Lung (tissue), 12 donors: ENCODE results near the gene DERA. TPM values are rescaled to one million over a fixed set of nuclear protein-coding genes. Genes with fewer than 3 reads are reported as not detected.

Experiments
- ATAC-seq: fragments of 200-7000 bp; cut with Tn5 transposase; one replicate; pipeline ENCODE4 v1.9.1; 2020; ENCODE audit warnings: moderate number of reproducible peaks; ENCODE audit not compliant: insufficient read depth, low FRiP score
- DNase-seq, 3 donors: peaks; one replicate each; pipeline ENCODE4 v3.0.0-alpha.2; 2013 to 2017
- H3K27ac ChIP-seq, 2 donors: one replicate each; pipeline ENCODE4 v1.5.1; 2013; ENCODE audit warnings: mild to moderate bottlenecking in 2 of 2, moderate library complexity in 2 of 2, control low read depth in 1 of 2, inconsistent platforms in 1 of 2, low read depth in 1 of 2, low read length in 1 of 2
- H3K27me3 ChIP-seq, 3 donors: one replicate each; pipeline ENCODE4 v1.5.1; 2013; ENCODE audit warnings: low read length in 2 of 3; ENCODE audit not compliant: control insufficient read depth in 3 of 3, insufficient read depth in 3 of 3
- H3K36me3 ChIP-seq, 4 donors: one replicate each; pipeline ENCODE4 v1.5.1; 2013; ENCODE audit warnings: low read length in 4 of 4, mild to moderate bottlenecking in 1 of 4, moderate library complexity in 1 of 4; ENCODE audit not compliant: control insufficient read depth in 4 of 4, insufficient read depth in 4 of 4
- H3K4me1 ChIP-seq, 5 donors: one replicate each; pipeline ENCODE4 v1.5.1; 2013; ENCODE audit warnings: low read length in 5 of 5, mild to moderate bottlenecking in 2 of 5, moderate library complexity in 1 of 5; ENCODE audit not compliant: control insufficient read depth in 5 of 5, insufficient read depth in 5 of 5
- H3K4me3 ChIP-seq: one replicate; pipeline ENCODE4 v1.5.1; 2013; ENCODE audit warnings: mild to moderate bottlenecking, control low read depth, moderate library complexity
- H3K9ac ChIP-seq, 2 donors: one replicate each; pipeline ENCODE4 v1.5.1; 2013; ENCODE audit warnings: low read length in 2 of 2, control low read depth in 1 of 2; ENCODE audit not compliant: insufficient read depth in 1 of 2
- H3K9me3 ChIP-seq, 4 donors: one replicate each; pipeline ENCODE4 v1.5.1; 2013; ENCODE audit warnings: low read length in 3 of 4, mild to moderate bottlenecking in 1 of 4, moderate library complexity in 1 of 4; ENCODE audit not compliant: control insufficient read depth in 4 of 4, insufficient read depth in 3 of 4
- WGBS, 2 donors: extraction: QIAGEN DNeasy Blood & Tissue Kit; methylation state at CpG; one replicate each; pipeline ENCODE4 v1.1.7; 2013; 5-methylcytosine and 5-hydroxymethylcytosine counted together
- polyA plus RNA-seq, 2 donors: library from polyadenylated mRNA; stranded (reverse); fragments of 200-250 nt; gene quantifications; one replicate each; pipeline ENCODE4 v1.2.1, GENCODE V29; 2013
- total RNA-seq, 2 donors: library from RNA; depleted of rRNA in 1 of 2; stranded (reverse); fragments of >200 nt in 1 of 2; gene quantifications; one replicate each; pipeline ENCODE4 v1.2.1, GENCODE V29; 2014 to 2021
- TF ChIP-seq, protein P1 (sequence below): IDR thresholded peaks from 2 replicates; pipeline ENCODE4 v1.5.1; 2012; ENCODE audit warnings: mild to moderate bottlenecking; ENCODE audit errors: control extremely low read depth, extremely low read depth
- donor health status: control.
- donor health status: control.
- donor health status: Bipolar disorder and iron deficiency.
- donor health status: healthy.
- donor health status: DM: yes; HTN: yes; CAD: no.

DERA gene
- total and polyA plus RNA-seq, 4 donors: 31.0 to 44.2 (median 34.8) TPM

DNA sequence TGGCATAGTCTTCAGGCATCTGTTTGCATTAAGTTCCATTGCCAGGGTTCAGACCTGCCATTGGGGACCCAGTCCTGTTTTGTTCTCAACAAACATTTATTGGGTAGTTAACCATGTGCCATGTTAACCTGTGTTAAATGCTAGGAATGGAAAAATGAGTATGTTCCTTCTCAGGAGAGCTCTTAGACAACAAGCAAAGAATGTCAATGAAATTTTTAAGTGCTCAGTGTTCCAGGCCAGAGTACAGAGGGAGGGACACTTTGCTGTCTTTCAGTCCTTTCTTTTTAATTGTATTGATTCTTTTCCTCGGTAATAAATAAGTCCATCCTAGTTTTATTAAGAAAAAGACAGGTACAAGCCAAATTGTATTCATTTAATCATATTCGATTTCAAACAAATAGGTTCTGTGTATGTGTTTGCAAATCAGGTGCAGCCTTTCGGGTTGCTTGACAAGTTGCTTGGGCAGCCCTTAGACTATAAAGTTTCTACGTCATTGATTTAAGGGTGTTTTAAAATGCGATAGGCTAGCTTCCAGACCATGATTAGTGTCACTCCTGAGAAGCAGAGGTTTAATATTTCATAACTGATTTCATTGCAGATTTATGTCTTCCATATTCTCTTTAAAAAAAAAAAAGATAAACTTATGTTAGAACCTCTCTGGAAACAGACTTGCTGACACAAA is 123.1 kb downstream of the DERA start:
- DNase-seq: no peak
- H3K27me3 ChIP-seq: no peaks in the 10 kb centered on the region
- 70 to 90% methylated on average over 5 of the region's 5 CpGs for WGBS, 2 donors
- ATAC-seq: peak; percentile 55
- no peak overlapping the region for H3K4me3 ChIP-seq
- H3K9me3 ChIP-seq: no peaks in the 10 kb centered on the region
- peaks cover 0 to 8% (median 0%) of the 10 kb centered on the region in 4 donors for H3K36me3 ChIP-seq
- no peak overlapping the region for H3K9ac ChIP-seq
- TF ChIP-seq, protein P1, sequence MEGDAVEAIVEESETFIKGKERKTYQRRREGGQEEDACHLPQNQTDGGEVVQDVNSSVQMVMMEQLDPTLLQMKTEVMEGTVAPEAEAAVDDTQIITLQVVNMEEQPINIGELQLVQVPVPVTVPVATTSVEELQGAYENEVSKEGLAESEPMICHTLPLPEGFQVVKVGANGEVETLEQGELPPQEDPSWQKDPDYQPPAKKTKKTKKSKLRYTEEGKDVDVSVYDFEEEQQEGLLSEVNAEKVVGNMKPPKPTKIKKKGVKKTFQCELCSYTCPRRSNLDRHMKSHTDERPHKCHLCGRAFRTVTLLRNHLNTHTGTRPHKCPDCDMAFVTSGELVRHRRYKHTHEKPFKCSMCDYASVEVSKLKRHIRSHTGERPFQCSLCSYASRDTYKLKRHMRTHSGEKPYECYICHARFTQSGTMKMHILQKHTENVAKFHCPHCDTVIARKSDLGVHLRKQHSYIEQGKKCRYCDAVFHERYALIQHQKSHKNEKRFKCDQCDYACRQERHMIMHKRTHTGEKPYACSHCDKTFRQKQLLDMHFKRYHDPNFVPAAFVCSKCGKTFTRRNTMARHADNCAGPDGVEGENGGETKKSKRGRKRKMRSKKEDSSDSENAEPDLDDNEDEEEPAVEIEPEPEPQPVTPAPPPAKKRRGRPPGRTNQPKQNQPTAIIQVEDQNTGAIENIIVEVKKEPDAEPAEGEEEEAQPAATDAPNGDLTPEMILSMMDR: no peak
- H3K4me1 ChIP-seq: peaks cover 0 to 3% (median 0%) of the 10 kb centered on the region in 5 donors
- no peak overlapping the region for H3K27ac ChIP-seq

DNA sequence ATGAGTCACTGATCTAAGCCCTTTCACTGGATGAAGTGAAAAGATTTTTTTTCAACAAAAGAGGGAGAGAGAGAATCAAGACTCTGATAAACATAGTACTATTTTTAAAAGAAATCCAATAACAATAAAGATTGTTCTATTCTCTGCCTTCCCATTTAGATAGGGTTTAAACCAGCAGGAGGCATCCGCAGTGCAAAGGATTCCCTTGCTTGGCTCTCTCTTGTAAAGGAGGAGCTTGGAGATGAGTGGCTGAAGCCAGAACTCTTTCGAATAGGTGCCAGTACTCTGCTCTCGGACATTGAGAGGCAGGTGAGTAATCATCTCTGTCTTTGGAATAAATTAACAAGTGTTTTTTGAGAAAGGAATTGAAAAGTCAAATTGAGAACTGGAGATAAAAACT is 124.9 kb downstream of the DERA start:
- DNase-seq: no peak
- Histone ChIP-seq H3K9me3 (no peaks in the 10 kb centered on the region), H3K36me3 (peaks cover 0 to 8% (median 0%) of the 10 kb centered on the region in 4 donors), H3K9ac (no peak overlapping the region), H3K27me3 (no peaks in the 10 kb centered on the region), H3K27ac (no peak overlapping the region), H3K4me3 (no peak overlapping the region), H3K4me1 (peaks cover 0 to 3% (median 0%) of the 10 kb centered on the region in 5 donors)
- WGBS, 2 donors: 90 to 98% methylated on average over 3 of the region's 3 CpGs
- no peak for ATAC-seq
- TF ChIP-seq, protein P1: no peak

DNA sequence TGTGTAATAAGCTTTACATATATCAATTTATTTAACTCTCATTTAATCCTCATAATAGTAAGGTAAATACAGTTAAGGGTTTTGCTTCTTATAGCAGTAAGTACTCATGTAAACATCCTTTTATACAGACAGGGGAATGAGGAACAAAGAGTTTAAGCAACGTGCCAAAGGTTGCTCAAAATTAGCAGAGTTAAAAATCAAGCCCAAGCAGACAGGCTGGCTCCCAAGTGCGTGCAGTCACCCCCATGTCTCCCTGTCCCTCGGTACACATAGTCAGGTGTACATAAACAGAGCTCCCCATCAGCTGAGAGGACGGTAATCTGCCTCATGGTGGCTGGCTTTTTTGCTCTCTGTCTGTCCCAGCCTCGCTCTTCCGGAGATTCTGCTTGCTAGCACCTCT is 126.4 kb downstream of the DERA start:
- 74 to 76% methylated on average over 6 of the region's 6 CpGs for WGBS, 2 donors
- no peak overlapping the region for H3K9ac ChIP-seq
- peaks cover 0 to 8% (median 0%) of the 10 kb centered on the region in 4 donors for H3K36me3 ChIP-seq
- no peak overlapping the region for H3K4me3 ChIP-seq
- DNase-seq (peak in 1 of 3 donors; percentile 11), ATAC-seq (no peak)
- TF ChIP-seq, protein P1: no peak
- no peaks in the 10 kb centered on the region for H3K9me3 ChIP-seq
- no peaks in the 10 kb centered on the region for H3K27me3 ChIP-seq
- peak overlapping the region in 1 of 2 donors; percentile 64 for H3K27ac ChIP-seq
- peaks cover 0 to 3% (median 0%) of the 10 kb centered on the region in 5 donors for H3K4me1 ChIP-seq
